Measurements from ENCODE around the gene KAT14.
"Not testable (repeated sequence)": the region's sequence is repeated elsewhere in the genome, so short reads cannot be mapped to it uniquely, and the experiment has no call there.

KAT14 gene

GRCh38 chr20:18137412-18138265, at the start of gene KAT14, which contains the start of gene PET117:
Gene KAT14, plus strand, starts transcription at chr20:18137863. Its CDS starts 4,798 bp downstream, at chr20:18142661.
Gene PET117, plus strand, starts transcription at chr20:18137863. Its CDS starts 93 bp downstream, at chr20:18137956.
- DNase-seq = peak; percentile 92

- DNase-seq = not testable (repeated sequence)
Observed at GRCh38 chr20:18088298-18088697, 49.4 kb upstream of the KAT14 start.

- DNase-seq = not testable (repeated sequence)
Observed at GRCh38 chr20:18088841-18089240, 48.8 kb upstream of the KAT14 start.

GRCh38 chr20:18090044-18090443, 47.6 kb upstream of the KAT14 start:
- no peak for DNase-seq

- DNase-seq = no peak
Observed at GRCh38 chr20:18090477-18090876, 47.2 kb upstream of the KAT14 start.

GRCh38 chr20:18091623-18092022, 46.0 kb upstream of the KAT14 start:
- no peak for DNase-seq

- DNase-seq = no peak
Observed at GRCh38 chr20:18092890-18093289, 44.8 kb upstream of the KAT14 start.

- no peak for DNase-seq
Observed at GRCh38 chr20:18093388-18093787, 44.3 kb upstream of the KAT14 start.

- no peak for DNase-seq
Observed at GRCh38 chr20:18094191-18094590, 43.5 kb upstream of the KAT14 start.

GRCh38 chr20:18100569-18100968, 37.1 kb upstream of the KAT14 start:
- DNase-seq = not testable (repeated sequence)

- DNase-seq = no peak
Observed at GRCh38 chr20:18101125-18101810, 36.4 kb upstream of the KAT14 start.

- DNase-seq = no peak
Observed at GRCh38 chr20:18103497-18103896, 34.2 kb upstream of the KAT14 start.

GRCh38 chr20:18108326-18108725, 29.3 kb upstream of the KAT14 start:
- DNase-seq = no peak

- DNase-seq = not testable (repeated sequence)
Observed at GRCh38 chr20:18128574-18128973, 9.1 kb upstream of the KAT14 start.

GRCh38 chr20:18132663-18133062, 5.0 kb upstream of the KAT14 start:
- DNase-seq = no peak

- DNase-seq = no peak
Observed at GRCh38 chr20:18133962-18134361, 3.7 kb upstream of the KAT14 start.

GRCh38 chr20:18138266-18138582, 561 bp downstream of the KAT14 start:
- no peak for DNase-seq

GRCh38 chr20:18138639-18139583, 1.2 kb downstream of the KAT14 start:
- no peak for DNase-seq

GRCh38 chr20:18139832-18140231, 2.2 kb downstream of the KAT14 start:
- no peak for DNase-seq

- DNase-seq = no peak
Observed at GRCh38 chr20:18144541-18145099, 7.0 kb downstream of the KAT14 start.

GRCh38 chr20:18154342-18154741, 16.7 kb downstream of the KAT14 start:
- no peak for DNase-seq

GRCh38 chr20:18156045-18156444, 18.4 kb downstream of the KAT14 start:
- no peak for DNase-seq

- DNase-seq = no peak
Observed at GRCh38 chr20:18164356-18164755, 26.7 kb downstream of the KAT14 start.
